Liver (tissue), 3 donors: ENCODE measurements around the gene SLC12A7.

Experiments
- HNF4G ChIP-seq: IDR thresholded peaks from 2 replicates; pipeline ENCODE4 v1.6.1; 2016; ENCODE audit warnings: antibody characterized with exemption
- JUND ChIP-seq, 2 donors: IDR thresholded peaks; 2 replicates each; pipeline ENCODE4 v1.6.1; 2016; ENCODE audit warnings: antibody characterized with exemption in 2 of 2
- RAD21 ChIP-seq, 2 donors: IDR thresholded peaks; 2 replicates each; pipeline ENCODE4 v1.6.1; 2016; ENCODE audit warnings: antibody characterized with exemption in 2 of 2, mild to moderate bottlenecking in 2 of 2
- YY1 ChIP-seq: IDR thresholded peaks from 2 replicates; pipeline ENCODE4 v1.6.1; 2016; ENCODE audit warnings: antibody characterized with exemption, mild to moderate bottlenecking
- TF ChIP-seq, protein P1 (sequence below): fragments of 150-350 bp; IDR thresholded peaks from 2 replicates; pipeline ENCODE4 v1.5.1; 2017; ENCODE audit warnings: improper control_type of control experiment, low read depth, low read length; ENCODE audit not compliant: missing input control
- TF ChIP-seq, protein P2 (sequence below): IDR thresholded peaks from 2 replicates; pipeline ENCODE4 v1.6.1; 2016; ENCODE audit warnings: antibody characterized with exemption
- TF ChIP-seq, protein P3 (sequence below): IDR thresholded peaks from 2 replicates; pipeline ENCODE4 v1.6.1; 2016; ENCODE audit warnings: antibody characterized with exemption
- TF ChIP-seq, protein P4 (sequence below): IDR thresholded peaks from 2 replicates; pipeline ENCODE4 v1.6.1; 2016; ENCODE audit warnings: antibody characterized with exemption, mild to moderate bottlenecking
- TF ChIP-seq, protein P5 (sequence below): IDR thresholded peaks from 2 replicates; pipeline ENCODE4 v1.6.1; 2016; ENCODE audit warnings: antibody characterized with exemption
- donor health status: healthy.
- donor health status: healthy.

DNA sequence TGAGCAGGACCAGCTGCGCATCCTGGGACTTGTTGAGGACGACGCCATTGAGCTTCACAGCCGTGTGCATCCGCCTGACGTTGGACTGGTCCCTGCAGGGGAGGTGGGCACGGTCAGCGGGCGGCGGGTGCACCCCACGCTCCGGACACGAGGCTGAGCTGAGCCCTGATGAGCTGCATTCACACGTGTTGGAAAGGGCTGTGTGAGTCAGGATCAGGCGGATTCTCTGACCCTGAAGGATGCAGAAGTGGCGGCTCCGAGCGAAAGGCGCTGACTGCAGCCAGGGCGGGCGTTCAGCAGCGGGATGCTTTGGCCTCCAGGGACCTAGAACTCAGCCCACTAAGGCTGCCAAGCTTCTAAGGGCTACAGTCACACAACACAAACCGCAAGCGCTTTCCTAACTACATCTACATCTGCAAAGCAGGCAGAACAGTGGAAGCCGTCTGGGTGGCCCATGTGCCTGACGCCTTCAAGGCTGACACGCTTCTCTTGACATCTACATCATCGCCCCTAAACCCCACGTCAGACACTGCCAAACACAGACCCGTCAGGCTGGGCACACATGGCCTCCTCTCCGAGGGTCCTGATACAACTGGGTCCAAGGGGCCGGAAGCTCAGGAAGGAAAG, 58.4 kb downstream of the SLC12A7 start:
- no peak for TF ChIP-seq JUND (IDR thresholded peaks at IDR 0.05)
- TF ChIP-seq, protein P1, sequence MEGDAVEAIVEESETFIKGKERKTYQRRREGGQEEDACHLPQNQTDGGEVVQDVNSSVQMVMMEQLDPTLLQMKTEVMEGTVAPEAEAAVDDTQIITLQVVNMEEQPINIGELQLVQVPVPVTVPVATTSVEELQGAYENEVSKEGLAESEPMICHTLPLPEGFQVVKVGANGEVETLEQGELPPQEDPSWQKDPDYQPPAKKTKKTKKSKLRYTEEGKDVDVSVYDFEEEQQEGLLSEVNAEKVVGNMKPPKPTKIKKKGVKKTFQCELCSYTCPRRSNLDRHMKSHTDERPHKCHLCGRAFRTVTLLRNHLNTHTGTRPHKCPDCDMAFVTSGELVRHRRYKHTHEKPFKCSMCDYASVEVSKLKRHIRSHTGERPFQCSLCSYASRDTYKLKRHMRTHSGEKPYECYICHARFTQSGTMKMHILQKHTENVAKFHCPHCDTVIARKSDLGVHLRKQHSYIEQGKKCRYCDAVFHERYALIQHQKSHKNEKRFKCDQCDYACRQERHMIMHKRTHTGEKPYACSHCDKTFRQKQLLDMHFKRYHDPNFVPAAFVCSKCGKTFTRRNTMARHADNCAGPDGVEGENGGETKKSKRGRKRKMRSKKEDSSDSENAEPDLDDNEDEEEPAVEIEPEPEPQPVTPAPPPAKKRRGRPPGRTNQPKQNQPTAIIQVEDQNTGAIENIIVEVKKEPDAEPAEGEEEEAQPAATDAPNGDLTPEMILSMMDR: no peak
- TF ChIP-seq HNF4G: no peak
- TF ChIP-seq, protein P2, sequence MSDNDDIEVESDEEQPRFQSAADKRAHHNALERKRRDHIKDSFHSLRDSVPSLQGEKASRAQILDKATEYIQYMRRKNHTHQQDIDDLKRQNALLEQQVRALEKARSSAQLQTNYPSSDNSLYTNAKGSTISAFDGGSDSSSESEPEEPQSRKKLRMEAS: no peak
- no peak for TF ChIP-seq YY1
- TF ChIP-seq, protein P3, sequence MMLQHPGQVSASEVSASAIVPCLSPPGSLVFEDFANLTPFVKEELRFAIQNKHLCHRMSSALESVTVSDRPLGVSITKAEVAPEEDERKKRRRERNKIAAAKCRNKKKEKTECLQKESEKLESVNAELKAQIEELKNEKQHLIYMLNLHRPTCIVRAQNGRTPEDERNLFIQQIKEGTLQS: no peak
- TF ChIP-seq, protein P4, sequence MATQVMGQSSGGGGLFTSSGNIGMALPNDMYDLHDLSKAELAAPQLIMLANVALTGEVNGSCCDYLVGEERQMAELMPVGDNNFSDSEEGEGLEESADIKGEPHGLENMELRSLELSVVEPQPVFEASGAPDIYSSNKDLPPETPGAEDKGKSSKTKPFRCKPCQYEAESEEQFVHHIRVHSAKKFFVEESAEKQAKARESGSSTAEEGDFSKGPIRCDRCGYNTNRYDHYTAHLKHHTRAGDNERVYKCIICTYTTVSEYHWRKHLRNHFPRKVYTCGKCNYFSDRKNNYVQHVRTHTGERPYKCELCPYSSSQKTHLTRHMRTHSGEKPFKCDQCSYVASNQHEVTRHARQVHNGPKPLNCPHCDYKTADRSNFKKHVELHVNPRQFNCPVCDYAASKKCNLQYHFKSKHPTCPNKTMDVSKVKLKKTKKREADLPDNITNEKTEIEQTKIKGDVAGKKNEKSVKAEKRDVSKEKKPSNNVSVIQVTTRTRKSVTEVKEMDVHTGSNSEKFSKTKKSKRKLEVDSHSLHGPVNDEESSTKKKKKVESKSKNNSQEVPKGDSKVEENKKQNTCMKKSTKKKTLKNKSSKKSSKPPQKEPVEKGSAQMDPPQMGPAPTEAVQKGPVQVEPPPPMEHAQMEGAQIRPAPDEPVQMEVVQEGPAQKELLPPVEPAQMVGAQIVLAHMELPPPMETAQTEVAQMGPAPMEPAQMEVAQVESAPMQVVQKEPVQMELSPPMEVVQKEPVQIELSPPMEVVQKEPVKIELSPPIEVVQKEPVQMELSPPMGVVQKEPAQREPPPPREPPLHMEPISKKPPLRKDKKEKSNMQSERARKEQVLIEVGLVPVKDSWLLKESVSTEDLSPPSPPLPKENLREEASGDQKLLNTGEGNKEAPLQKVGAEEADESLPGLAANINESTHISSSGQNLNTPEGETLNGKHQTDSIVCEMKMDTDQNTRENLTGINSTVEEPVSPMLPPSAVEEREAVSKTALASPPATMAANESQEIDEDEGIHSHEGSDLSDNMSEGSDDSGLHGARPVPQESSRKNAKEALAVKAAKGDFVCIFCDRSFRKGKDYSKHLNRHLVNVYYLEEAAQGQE: no peak
- TF ChIP-seq, protein P5, sequence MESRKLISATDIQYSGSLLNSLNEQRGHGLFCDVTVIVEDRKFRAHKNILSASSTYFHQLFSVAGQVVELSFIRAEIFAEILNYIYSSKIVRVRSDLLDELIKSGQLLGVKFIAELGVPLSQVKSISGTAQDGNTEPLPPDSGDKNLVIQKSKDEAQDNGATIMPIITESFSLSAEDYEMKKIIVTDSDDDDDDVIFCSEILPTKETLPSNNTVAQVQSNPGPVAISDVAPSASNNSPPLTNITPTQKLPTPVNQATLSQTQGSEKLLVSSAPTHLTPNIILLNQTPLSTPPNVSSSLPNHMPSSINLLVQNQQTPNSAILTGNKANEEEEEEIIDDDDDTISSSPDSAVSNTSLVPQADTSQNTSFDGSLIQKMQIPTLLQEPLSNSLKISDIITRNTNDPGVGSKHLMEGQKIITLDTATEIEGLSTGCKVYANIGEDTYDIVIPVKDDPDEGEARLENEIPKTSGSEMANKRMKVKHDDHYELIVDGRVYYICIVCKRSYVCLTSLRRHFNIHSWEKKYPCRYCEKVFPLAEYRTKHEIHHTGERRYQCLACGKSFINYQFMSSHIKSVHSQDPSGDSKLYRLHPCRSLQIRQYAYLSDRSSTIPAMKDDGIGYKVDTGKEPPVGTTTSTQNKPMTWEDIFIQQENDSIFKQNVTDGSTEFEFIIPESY: no peak
- TF ChIP-seq RAD21 (IDR thresholded peaks at IDR 0.05): no peak
